K562 (cell line): ENCODE results near the gene SOX18. TPM values are rescaled to one million over a fixed set of nuclear protein-coding genes. Genes with fewer than 3 reads are reported as not detected.

ENCODE experiments used
- ATF1 ChIP-seq, 2 experiments: fragments of 450-650 bp in 1 of 2; IDR thresholded peaks; 2 replicates each; pipeline ENCODE4 v1.6.1; 2016; ENCODE audit warnings: missing compliant biosample characterization in 1 of 2, missing genetic modification characterization in 1 of 2
- ATF7 ChIP-seq: fragments of 450-650 bp; IDR thresholded peaks from 2 replicates; pipeline ENCODE4 v1.7.1; 2014; ENCODE audit warnings: mild to moderate bottlenecking, moderate library complexity
- BRF1 ChIP-seq: IDR thresholded peaks from 3 replicates; pipeline ENCODE4 v1.6.1; 2011; ENCODE audit warnings: borderline replicate concordance, mild to moderate bottlenecking; ENCODE audit not compliant: insufficient read length; ENCODE audit errors: extremely low read depth
- CAMTA2 ChIP-seq: fragments of 250-450 bp; sonication (Bioruptor Pico); conservative IDR thresholded peaks from 2 replicates; pipeline ENCODE4 v1.5.1; 2022
- CHD4 ChIP-seq: fragments of 200-600 bp; sonication (generic); IDR thresholded peaks from 3 replicates; pipeline ENCODE4 v1.6.1; 2012; ENCODE audit warnings: low read depth, mild to moderate bottlenecking, mixed read lengths, low read length, inconsistent platforms; ENCODE audit not compliant: insufficient read depth, insufficient replicate concordance, poor library complexity, severe bottlenecking
- CREB1 ChIP-seq, 2 experiments: sonication (generic) in 1 of 2; formaldehyde crosslinking in 1 of 2; IDR thresholded peaks; 2 replicates each; pipeline versions ENCODE4 v1.6.1 to v1.8.0; 2012 to 2022; ENCODE audit warnings: inconsistent platforms in 1 of 2, mild to moderate bottlenecking in 1 of 2, missing genetic modification reagents in 1 of 2, moderate library complexity in 1 of 2
- DMBX1 ChIP-seq: fragments of 250-450 bp; sonication (Bioruptor Pico); IDR thresholded peaks from 2 replicates; pipeline ENCODE4 v1.8.0; 2022; ENCODE audit warnings: inconsistent platforms, mild to moderate bottlenecking, moderate library complexity, borderline replicate concordance
- GABPB1 ChIP-seq: sonication (generic); formaldehyde crosslinking; IDR thresholded peaks from 2 replicates; pipeline ENCODE4 v1.8.0; 2022; ENCODE audit warnings: mild to moderate bottlenecking, missing genetic modification reagents
- MAFG ChIP-seq: fragments of 450-650 bp; conservative IDR thresholded peaks from 2 replicates; pipeline ENCODE4 v1.6.1; 2016; ENCODE audit warnings: missing genetic modification characterization, missing compliant biosample characterization
- MTA3 ChIP-seq: fragments of 450-650 bp; formaldehyde crosslinking; IDR thresholded peaks from 2 replicates; pipeline ENCODE4 v1.6.1; 2017; ENCODE audit warnings: mild to moderate bottlenecking, borderline replicate concordance
- MYC ChIP-seq, 2 experiments: fragments of 250-450 bp in 1 of 2; sonication (Bioruptor Pico) in 1 of 2; IDR thresholded peaks; 2 replicates each; pipeline versions ENCODE4 v1.5.1 to v1.6.1; 2012 to 2021; ENCODE audit warnings: low read depth in 2 of 2, borderline replicate concordance in 1 of 2, improper control_type of control experiment in 1 of 2, low read length in 1 of 2, mild to moderate bottlenecking in 1 of 2, moderate library complexity in 1 of 2
- MYNN ChIP-seq, 2 experiments: sonication (generic); formaldehyde crosslinking in 1 of 2; IDR thresholded peaks; 2 replicates each; pipeline versions ENCODE4 v1.5.0 to v1.6.1; 2016 to 2020; ENCODE audit warnings: antibody characterized with exemption in 1 of 2, missing genetic modification reagents in 1 of 2
- POLR2H ChIP-seq: IDR thresholded peaks from 2 replicates; pipeline ENCODE4 v1.6.1; 2016; ENCODE audit warnings: missing genetic modification characterization, low read depth, mild to moderate bottlenecking, control low read depth, missing compliant biosample characterization, moderate library complexity
- SIN3A ChIP-seq, 2 experiments: fragments of 150-350 bp in 1 of 2; IDR thresholded peaks; 2 replicates each; pipeline ENCODE4 v1.6.1; 2011 to 2016; ENCODE audit warnings: borderline replicate concordance in 2 of 2, low read depth in 2 of 2, low read length in 2 of 2, mild to moderate bottlenecking in 2 of 2, moderate library complexity in 2 of 2; ENCODE audit not compliant: control insufficient read depth in 1 of 2
- SIN3B ChIP-seq: fragments of 450-650 bp; IDR thresholded peaks from 2 replicates; pipeline ENCODE4 v1.6.1; 2017; ENCODE audit warnings: low read depth, mild to moderate bottlenecking, moderate library complexity
- TAF15 ChIP-seq: fragments of 200-400 bp; formaldehyde crosslinking; IDR thresholded peaks from 2 replicates; pipeline ENCODE4 v1.6.1; 2017; ENCODE audit warnings: mild to moderate bottlenecking, low read depth, low read length, moderate library complexity
- XRCC5 ChIP-seq: fragments of 200-400 bp; formaldehyde crosslinking; IDR thresholded peaks from 2 replicates; pipeline ENCODE4 v1.6.1; 2017; ENCODE audit warnings: low read depth, mild to moderate bottlenecking, low read length
- ZFP1 ChIP-seq: fragments of 450-650 bp; formaldehyde crosslinking; IDR thresholded peaks from 2 replicates; pipeline ENCODE4 v1.4.0; 2020; ENCODE audit warnings: mild to moderate bottlenecking, mixed read lengths
- ZNF175 ChIP-seq: fragments of 200-800 bp; sonication (Bioruptor generic); IDR thresholded peaks from 2 replicates; pipeline ENCODE4 v1.6.1; 2016; ENCODE audit warnings: low read depth, mild to moderate bottlenecking, missing genetic modification characterization, missing compliant biosample characterization
- ZSCAN29 ChIP-seq: fragments of 450-650 bp; IDR thresholded peaks from 2 replicates; pipeline ENCODE4 v1.6.1; 2017
- polyA plus RNA-seq, 8 experiments: library from polyadenylated mRNA; depleted of rRNA in 4 of 8; stranded (reverse) in 5 of 8; unstranded in 3 of 8; fragments of >200 nt; fragmentation: Nextera tagmentation in 2 of 8; fragmentation: Illumina TruSeq in 1 of 8; extraction: Ambion mirVana in 2 of 8; extraction: Trizol in 1 of 8; gene quantifications; 2 replicates each; pipeline versions ENCODE4 v1.2.1 to v1.2.3, GENCODE V29; 2011 to 2014; ENCODE audit warnings: inconsistent platforms in 1 of 8, missing spikeins in 1 of 8
- total RNA-seq, 7 experiments: library from RNA; depleted of rRNA in 6 of 7; stranded (reverse); fragments of >200 nt in 6 of 7; fragmentation: Illumina TruSeq in 2 of 7; extraction: Trizol in 2 of 7; gene quantifications; 2 replicates each; pipeline versions ENCODE4 v1.2.1 to v1.2.3, GENCODE V29; 2011 to 2021; ENCODE audit warnings: low replicate concordance in 1 of 7
- TF ChIP-seq, protein P1 (sequence below): fragments of 450-650 bp; IDR thresholded peaks from 2 replicates; pipeline ENCODE4 v1.6.1; 2018; ENCODE audit not compliant: partially characterized antibody
- TF ChIP-seq, protein P2 (sequence below): fragments of 450-650 bp; formaldehyde crosslinking; IDR thresholded peaks from 2 replicates; pipeline ENCODE4 v1.4.0; 2020; ENCODE audit warnings: mild to moderate bottlenecking

The SOX18 gene
- total and polyA plus RNA-seq, 9 of the 15 experiments (the other 6 are each of a cell fraction or from before 2014, with no cell fraction given) = 0.15 to 19.8 (median 0.33) TPM

DNA sequence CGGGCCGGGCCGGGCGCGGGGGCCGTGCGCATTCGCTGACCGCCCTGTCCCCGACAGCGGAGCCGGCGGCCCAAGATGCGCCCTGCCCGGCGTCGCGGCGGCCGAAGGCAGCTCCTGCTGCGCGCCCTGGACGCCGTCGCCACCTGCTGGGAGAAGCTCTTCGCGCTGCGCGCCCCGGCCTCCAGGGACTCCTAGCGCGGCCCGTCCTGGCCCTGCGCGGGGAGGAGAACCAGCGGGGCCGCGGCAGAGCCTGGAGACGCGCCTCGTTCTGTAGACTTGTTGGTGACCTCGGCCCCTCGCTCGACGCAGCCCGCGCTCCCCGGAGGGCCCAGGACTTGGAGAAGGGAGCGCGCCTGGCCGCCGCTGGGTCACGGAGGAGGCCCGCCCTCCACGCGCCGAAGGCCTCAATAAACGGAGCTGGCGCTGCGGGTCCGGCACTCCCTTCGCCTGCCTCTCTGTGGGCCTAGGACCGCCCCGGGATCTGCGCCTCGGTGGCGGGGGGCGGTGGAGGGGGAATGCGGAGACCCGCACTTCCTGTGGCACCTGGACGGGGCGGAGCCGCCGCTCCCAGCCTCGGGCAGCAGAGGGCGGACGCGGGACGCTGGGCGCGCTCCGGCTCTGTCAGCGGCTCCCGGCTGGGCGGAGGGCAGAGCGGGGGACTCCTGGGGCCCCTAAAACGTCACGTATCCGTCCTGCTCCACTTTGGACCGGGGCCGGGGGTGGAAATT, 10.7 kb downstream of the SOX18 start (continued):
- TF ChIP-seq MYC (IDR thresholded peaks at IDR 0.05; ENCODE audit: low read depth, low read length) (0 out of 2 replicates have a peak, but pooled peaks have one; percentile 26), MYC (CRISPR knock-in tag; IDR thresholded peaks at IDR 0.05; ENCODE audit: borderline replicate concordance, low read depth) (no peak), GABPB1 (peak; percentile 73), BRF1 (no peak), SIN3B (0 out of 2 replicates have a peak, but pooled peaks have one; percentile 66), ZNF175 (no peak), ZFP1 (no peak), MTA3 (peak; percentile 88; the same call in 1 of the 2 replicates), POLR2H (no peak), ZSCAN29 (no peak), DMBX1 (CRISPR knock-in tag) (no peak), CAMTA2 (CRISPR knock-in tag) (no peak), CHD4 (no peak), CREB1 (IDR thresholded peaks at IDR 0.05) (peak; percentile 32; the same call in 1 of the 2 replicates), CREB1 (CRISPR knock-in tag; IDR thresholded peaks at IDR 0.05) (peak; percentile 60; the same call in 1 of the 2 replicates), TAF15 (no peak), ATF7 (no peak; the same call in 1 of the 2 replicates), SIN3A (IDR thresholded peaks at IDR 0.05; ENCODE audit: borderline replicate concordance in 2 of 2, control insufficient read depth in 1 of 2, low read depth in 2 of 2, low read length in 2 of 2) (no peak; a peak in 1 of 4 replicates), XRCC5 (no peak; the same call in 1 of the 2 replicates), MAFG (tag) (no peak), MYNN (IDR thresholded peaks at IDR 0.05) (no peak), MYNN (CRISPR knock-in tag; IDR thresholded peaks at IDR 0.05) (no peak), ATF1 (CRISPR knock-in tag; IDR thresholded peaks at IDR 0.05) (no peak), ATF1 (tag; IDR thresholded peaks at IDR 0.05) (no peak)
- TF ChIP-seq, protein P1, sequence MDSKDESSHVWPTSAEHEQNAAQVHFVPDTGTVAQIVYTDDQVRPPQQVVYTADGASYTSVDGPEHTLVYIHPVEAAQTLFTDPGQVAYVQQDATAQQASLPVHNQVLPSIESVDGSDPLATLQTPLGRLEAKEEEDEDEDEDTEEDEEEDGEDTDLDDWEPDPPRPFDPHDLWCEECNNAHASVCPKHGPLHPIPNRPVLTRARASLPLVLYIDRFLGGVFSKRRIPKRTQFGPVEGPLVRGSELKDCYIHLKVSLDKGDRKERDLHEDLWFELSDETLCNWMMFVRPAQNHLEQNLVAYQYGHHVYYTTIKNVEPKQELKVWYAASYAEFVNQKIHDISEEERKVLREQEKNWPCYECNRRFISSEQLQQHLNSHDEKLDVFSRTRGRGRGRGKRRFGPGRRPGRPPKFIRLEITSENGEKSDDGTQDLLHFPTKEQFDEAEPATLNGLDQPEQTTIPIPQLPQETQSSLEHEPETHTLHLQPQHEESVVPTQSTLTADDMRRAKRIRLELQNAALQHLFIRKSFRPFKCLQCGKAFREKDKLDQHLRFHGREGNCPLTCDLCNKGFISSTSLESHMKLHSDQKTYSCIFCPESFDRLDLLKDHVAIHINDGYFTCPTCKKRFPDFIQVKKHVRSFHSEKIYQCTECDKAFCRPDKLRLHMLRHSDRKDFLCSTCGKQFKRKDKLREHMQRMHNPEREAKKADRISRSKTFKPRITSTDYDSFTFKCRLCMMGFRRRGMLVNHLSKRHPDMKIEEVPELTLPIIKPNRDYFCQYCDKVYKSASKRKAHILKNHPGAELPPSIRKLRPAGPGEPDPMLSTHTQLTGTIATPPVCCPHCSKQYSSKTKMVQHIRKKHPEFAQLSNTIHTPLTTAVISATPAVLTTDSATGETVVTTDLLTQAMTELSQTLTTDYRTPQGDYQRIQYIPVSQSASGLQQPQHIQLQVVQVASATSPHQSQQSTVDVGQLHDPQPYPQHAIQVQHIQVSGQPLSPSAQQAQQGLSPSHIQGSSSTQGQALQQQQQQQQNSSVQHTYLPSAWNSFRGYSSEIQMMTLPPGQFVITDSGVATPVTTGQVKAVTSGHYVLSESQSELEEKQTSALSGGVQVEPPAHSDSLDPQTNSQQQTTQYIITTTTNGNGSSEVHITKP = no peak
- TF ChIP-seq, protein P2, sequence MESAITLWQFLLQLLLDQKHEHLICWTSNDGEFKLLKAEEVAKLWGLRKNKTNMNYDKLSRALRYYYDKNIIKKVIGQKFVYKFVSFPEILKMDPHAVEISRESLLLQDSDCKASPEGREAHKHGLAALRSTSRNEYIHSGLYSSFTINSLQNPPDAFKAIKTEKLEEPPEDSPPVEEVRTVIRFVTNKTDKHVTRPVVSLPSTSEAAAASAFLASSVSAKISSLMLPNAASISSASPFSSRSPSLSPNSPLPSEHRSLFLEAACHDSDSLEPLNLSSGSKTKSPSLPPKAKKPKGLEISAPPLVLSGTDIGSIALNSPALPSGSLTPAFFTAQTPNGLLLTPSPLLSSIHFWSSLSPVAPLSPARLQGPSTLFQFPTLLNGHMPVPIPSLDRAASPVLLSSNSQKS (CRISPR knock-in tag) = no peak
